Panc1 (cell line): ENCODE data around the gene PDE8B. TPM values are rescaled to one million over a fixed set of nuclear protein-coding genes. Genes with fewer than 3 reads are reported as not detected.

Source experiments
- ATAC-seq: fragments of 200-7000 bp; cut with Tn5 transposase; 2 replicates; pipeline ENCODE4 v1.9.1; 2020; ENCODE audit warnings: mild to moderate bottlenecking, moderate library complexity
- BruUV-seq: library from RNA; stranded (reverse); fragments of 400-500 nt; replicated peaks from 2 replicates; lab custom pipeline; 2021; lab: Mats Ljungman, UMichigan
- CTCF ChIA-PET: fragments of 300-600 bp; sonication (Branson Sonifier 250); formaldehyde crosslinking; loops from one replicate; lab custom pipeline; 2022; ENCODE audit warnings: antibody characterized with exemption; lab: Charles Lee
- POLR2A ChIA-PET: fragments of 300-600 bp; sonication (Branson Sonifier 250); formaldehyde crosslinking; loops from one replicate; lab custom pipeline; 2022; ENCODE audit warnings: antibody characterized with exemption; lab: Charles Lee
- DNase-seq: peaks from one replicate; pipeline ENCODE4 v3.0.0-alpha.2; 2010; ENCODE audit warnings: low read depth, low spot score
- H3K27ac ChIP-seq: 2 replicates; pipeline ENCODE4 v1.5.1; 2011; ENCODE audit warnings: mild to moderate bottlenecking, low read length, inconsistent platforms
- H3K27me3 ChIP-seq: fragments of 200-500 bp; sonication (Bioruptor generic); 2 replicates; pipeline ENCODE4 v1.6.0; 2014; ENCODE audit warnings: low read length, inconsistent platforms; ENCODE audit not compliant: control insufficient read depth, insufficient read depth
- H3K36me3 ChIP-seq: fragments of 200-500 bp; sonication (Bioruptor generic); 2 replicates; pipeline ENCODE4 v1.5.1; 2014; ENCODE audit warnings: inconsistent platforms, mild to moderate bottlenecking, low read length, moderate library complexity; ENCODE audit not compliant: control insufficient read depth, insufficient read depth
- H3K4me1 ChIP-seq: 2 replicates; pipeline ENCODE4 v1.5.1; 2011; ENCODE audit warnings: inconsistent platforms, mild to moderate bottlenecking, low read length, moderate library complexity; ENCODE audit not compliant: control insufficient read depth, insufficient read depth
- H3K4me3 ChIP-seq, 2 experiments: 2 replicates each; pipeline ENCODE4 v1.5.1; 2011 to 2012; ENCODE audit warnings: low read depth in 2 of 2, low read length in 2 of 2, mild to moderate bottlenecking in 2 of 2, inconsistent platforms in 1 of 2, moderate library complexity in 1 of 2
- H3K9me3 ChIP-seq: fragments of 200-500 bp; sonication (Bioruptor generic); 2 replicates; pipeline ENCODE4 v1.5.1; 2014; ENCODE audit warnings: low read depth, mild to moderate bottlenecking, inconsistent platforms, low read length, moderate library complexity; ENCODE audit not compliant: control insufficient read depth, insufficient read depth
- POLR2AphosphoS5 ChIP-seq: IDR thresholded peaks from 2 replicates; pipeline ENCODE4 v1.6.1; 2012; ENCODE audit warnings: mild to moderate bottlenecking, low read depth, low read length, moderate library complexity
- SIN3A ChIP-seq: IDR thresholded peaks from 2 replicates; pipeline ENCODE4 v1.6.1; 2012; ENCODE audit warnings: low read depth, mild to moderate bottlenecking, low read length, moderate library complexity, borderline replicate concordance; ENCODE audit not compliant: insufficient read depth
- TCF7L2 ChIP-seq: IDR thresholded peaks from 2 replicates; pipeline ENCODE4 v1.6.1; 2011; ENCODE audit warnings: mild to moderate bottlenecking, low read depth, low read length, inconsistent platforms
- in situ Hi-C: cut with HindIII; loops from 2 replicates; pipeline ENCODE4 v1.10.0; 2016; ENCODE audit warnings: low sequenced_read_pairs, low pct_unique_long_range_greater_than_20kb
- intact Hi-C: fragments of 100-400 bp; cut with micrococcal nuclease; formaldehyde crosslinking; loops from one replicate; pipeline ENCODE4 v1.10.0; 2022; ENCODE audit not compliant: unreplicated experiment
- total RNA-seq: library from RNA; stranded (reverse); gene quantifications from one replicate; pipeline ENCODE4 v1.2.1, GENCODE V29; 2021; ENCODE audit not compliant: unreplicated experiment
- TF ChIP-seq, protein P1 (sequence below), 2 experiments: IDR thresholded peaks; 2 replicates each; pipeline ENCODE4 v1.6.1; 2011 to 2012; ENCODE audit warnings: low read depth in 2 of 2, control low read depth in 1 of 2, low read length in 1 of 2, mild to moderate bottlenecking in 1 of 2, moderate library complexity in 1 of 2; ENCODE audit not compliant: insufficient read depth in 1 of 2
- TF ChIP-seq, protein P2 (sequence below): fragments of 450-650 bp; IDR thresholded peaks from 2 replicates; pipeline ENCODE4 v1.5.1; 2017; ENCODE audit warnings: mild to moderate bottlenecking

The PDE8B gene
- total RNA-seq, 1 experiment from 2014 or later, result 0.62 TPM

DNA sequence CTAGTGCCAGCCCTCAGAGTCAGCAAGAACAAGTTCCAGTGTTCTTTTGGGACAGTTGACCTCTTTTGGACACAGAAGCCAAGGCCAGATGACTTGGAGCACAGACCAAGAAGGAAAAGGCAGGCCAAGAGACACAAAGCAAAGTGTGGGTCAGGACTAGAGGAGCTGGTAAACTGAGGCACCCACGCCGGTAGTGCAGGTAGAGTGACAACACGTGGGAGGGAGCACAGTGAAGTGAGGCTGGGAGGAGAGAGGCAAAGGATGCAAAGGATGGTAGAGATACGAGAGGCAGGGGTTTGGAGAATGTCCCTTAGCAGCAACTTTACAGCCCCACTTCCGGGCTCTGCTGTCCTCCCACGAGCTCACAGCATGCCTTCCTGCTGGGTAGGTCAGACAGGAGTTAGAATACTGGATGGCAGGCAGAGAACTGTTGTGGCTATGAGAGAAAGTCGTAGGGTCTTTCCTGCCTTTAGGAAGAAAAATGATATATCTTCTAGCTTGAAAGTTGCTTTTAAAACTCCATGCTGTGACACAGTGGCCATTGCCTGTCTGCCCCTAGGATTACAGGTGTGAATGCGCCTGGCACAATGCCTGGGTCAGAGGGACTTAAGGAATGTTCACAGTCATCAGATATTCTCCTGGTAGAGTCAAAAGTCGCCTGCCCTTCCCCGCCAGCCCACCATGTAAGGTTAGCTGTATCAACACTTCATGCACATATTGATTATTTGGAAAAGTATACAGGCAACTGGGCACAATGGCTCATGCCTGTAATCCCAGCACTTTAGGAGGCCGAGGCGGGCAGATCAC lies 97.9 kb downstream of the PDE8B start:
- Histone ChIP-seq H3K4me3 (no peak overlapping the region), H3K27me3 (no peaks in the 10 kb centered on the region), H3K27ac (no peak overlapping the region), H3K4me1 (no peaks in the 10 kb centered on the region), H3K36me3 (no peaks in the 10 kb centered on the region), H3K9me3 (no peaks in the 10 kb centered on the region)
- ATAC-seq (no peak), DNase-seq (no peak)
- BruUV-seq, result no TSS peak
- intact Hi-C loops, result no loop called here
- in situ Hi-C loops, result no loop called here
- POLR2A ChIA-PET, result no interaction called here
- TF ChIP-seq POLR2AphosphoS5 (no peak), SIN3A (no peak), TCF7L2 (no peak)
- TF ChIP-seq, protein P1, sequence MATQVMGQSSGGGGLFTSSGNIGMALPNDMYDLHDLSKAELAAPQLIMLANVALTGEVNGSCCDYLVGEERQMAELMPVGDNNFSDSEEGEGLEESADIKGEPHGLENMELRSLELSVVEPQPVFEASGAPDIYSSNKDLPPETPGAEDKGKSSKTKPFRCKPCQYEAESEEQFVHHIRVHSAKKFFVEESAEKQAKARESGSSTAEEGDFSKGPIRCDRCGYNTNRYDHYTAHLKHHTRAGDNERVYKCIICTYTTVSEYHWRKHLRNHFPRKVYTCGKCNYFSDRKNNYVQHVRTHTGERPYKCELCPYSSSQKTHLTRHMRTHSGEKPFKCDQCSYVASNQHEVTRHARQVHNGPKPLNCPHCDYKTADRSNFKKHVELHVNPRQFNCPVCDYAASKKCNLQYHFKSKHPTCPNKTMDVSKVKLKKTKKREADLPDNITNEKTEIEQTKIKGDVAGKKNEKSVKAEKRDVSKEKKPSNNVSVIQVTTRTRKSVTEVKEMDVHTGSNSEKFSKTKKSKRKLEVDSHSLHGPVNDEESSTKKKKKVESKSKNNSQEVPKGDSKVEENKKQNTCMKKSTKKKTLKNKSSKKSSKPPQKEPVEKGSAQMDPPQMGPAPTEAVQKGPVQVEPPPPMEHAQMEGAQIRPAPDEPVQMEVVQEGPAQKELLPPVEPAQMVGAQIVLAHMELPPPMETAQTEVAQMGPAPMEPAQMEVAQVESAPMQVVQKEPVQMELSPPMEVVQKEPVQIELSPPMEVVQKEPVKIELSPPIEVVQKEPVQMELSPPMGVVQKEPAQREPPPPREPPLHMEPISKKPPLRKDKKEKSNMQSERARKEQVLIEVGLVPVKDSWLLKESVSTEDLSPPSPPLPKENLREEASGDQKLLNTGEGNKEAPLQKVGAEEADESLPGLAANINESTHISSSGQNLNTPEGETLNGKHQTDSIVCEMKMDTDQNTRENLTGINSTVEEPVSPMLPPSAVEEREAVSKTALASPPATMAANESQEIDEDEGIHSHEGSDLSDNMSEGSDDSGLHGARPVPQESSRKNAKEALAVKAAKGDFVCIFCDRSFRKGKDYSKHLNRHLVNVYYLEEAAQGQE (IDR thresholded peaks at IDR 0.05; ENCODE audit: insufficient read depth in 1 of 2, low read depth in 2 of 2, low read length in 1 of 2), result no peak
- TF ChIP-seq, protein P2, sequence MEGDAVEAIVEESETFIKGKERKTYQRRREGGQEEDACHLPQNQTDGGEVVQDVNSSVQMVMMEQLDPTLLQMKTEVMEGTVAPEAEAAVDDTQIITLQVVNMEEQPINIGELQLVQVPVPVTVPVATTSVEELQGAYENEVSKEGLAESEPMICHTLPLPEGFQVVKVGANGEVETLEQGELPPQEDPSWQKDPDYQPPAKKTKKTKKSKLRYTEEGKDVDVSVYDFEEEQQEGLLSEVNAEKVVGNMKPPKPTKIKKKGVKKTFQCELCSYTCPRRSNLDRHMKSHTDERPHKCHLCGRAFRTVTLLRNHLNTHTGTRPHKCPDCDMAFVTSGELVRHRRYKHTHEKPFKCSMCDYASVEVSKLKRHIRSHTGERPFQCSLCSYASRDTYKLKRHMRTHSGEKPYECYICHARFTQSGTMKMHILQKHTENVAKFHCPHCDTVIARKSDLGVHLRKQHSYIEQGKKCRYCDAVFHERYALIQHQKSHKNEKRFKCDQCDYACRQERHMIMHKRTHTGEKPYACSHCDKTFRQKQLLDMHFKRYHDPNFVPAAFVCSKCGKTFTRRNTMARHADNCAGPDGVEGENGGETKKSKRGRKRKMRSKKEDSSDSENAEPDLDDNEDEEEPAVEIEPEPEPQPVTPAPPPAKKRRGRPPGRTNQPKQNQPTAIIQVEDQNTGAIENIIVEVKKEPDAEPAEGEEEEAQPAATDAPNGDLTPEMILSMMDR, result no peak
- CTCF ChIA-PET, result no interaction called here

DNA sequence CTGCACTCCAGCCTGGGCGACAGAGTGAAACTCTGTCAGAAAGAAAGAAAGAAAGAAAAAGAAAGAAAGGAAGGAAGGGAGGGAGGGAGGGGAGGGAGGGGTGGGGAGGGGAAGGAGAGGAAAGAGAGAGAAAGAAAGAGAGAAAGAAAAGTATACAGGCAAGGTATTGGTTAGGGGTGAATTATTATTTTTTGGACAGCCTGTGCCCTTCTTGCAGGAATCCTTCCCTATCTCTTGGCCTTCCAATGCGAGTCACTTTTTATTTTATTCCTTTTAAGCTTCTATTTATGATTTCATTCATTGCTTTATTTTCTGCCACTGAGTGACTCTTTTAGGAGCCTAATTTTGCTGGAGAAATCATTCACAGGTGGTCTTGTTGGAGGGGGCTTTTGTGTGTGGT lies 98.7 kb downstream of the PDE8B start:
- TF ChIP-seq SIN3A, result no peak
- TF ChIP-seq, protein P2, result no peak
- no peak for TF ChIP-seq POLR2AphosphoS5
- TF ChIP-seq, protein P1 (IDR thresholded peaks at IDR 0.05; ENCODE audit: insufficient read depth in 1 of 2, low read depth in 2 of 2, low read length in 1 of 2), result no peak
- TF ChIP-seq TCF7L2, result no peak
- no TSS peak for BruUV-seq
- ChIA-PET CTCF (no interaction called here), POLR2A (no interaction called here)
- Histone ChIP-seq H3K27me3 (no peaks in the 10 kb centered on the region; the same call in 1 of the 2 replicates), H3K27ac (no peak overlapping the region), H3K36me3 (no peaks in the 10 kb centered on the region), H3K4me1 (no peaks in the 10 kb centered on the region), H3K9me3 (no peaks in the 10 kb centered on the region), H3K4me3 (no peak overlapping the region)
- ATAC-seq, result no peak
- intact Hi-C loops (no loop called here), in situ Hi-C loops (no loop called here)
- no peak for DNase-seq
